Ascending aorta (tissue), 2 donors: ENCODE results near the gene ATOH8. TPM values are rescaled to one million over a fixed set of nuclear protein-coding genes. Genes with fewer than 3 reads are reported as not detected.
A peak's percentile ranks its signal among the peaks of the same experiment; 100 is the strongest.

ENCODE experiments used
- DNase-seq, 2 donors: peaks; one replicate each; pipeline ENCODE4 v3.0.0-alpha.2; 2019; ENCODE audit warnings: low spot score in 2 of 2
- H3K27ac ChIP-seq, 2 donors: fragments of 200-600 bp; sonication (generic); one replicate each; pipeline ENCODE4 v1.5.1; 2016 to 2017; ENCODE audit warnings: mild to moderate bottlenecking in 1 of 2
- H3K27me3 ChIP-seq: fragments of 200-600 bp; sonication (generic); one replicate; pipeline ENCODE4 v1.5.1; 2017
- H3K36me3 ChIP-seq, 2 donors: fragments of 200-600 bp; sonication (generic); one replicate each; pipeline ENCODE4 v1.5.1; 2016
- H3K4me1 ChIP-seq, 2 donors: fragments of 200-600 bp; sonication (generic); one replicate each; pipeline ENCODE4 v1.5.1; 2016 to 2017; ENCODE audit warnings: mild to moderate bottlenecking in 1 of 2
- H3K4me3 ChIP-seq, 2 donors: fragments of 200-600 bp; sonication (generic); one replicate each; pipeline ENCODE4 v1.5.1; 2016 to 2017; ENCODE audit warnings: mild to moderate bottlenecking in 1 of 2
- H3K9me3 ChIP-seq, 2 donors: fragments of 200-600 bp; sonication (generic); one replicate each; pipeline ENCODE4 v1.5.1; 2016
- intact Hi-C: fragments of 100-400 bp; cut with DNase I; formaldehyde crosslinking; loops from one replicate; pipeline ENCODE4 v1.15.1; 2023
- total RNA-seq: library from RNA; depleted of rRNA; stranded (reverse); fragments of >200 nt; gene quantifications from one replicate; pipeline ENCODE4 v1.1.0, GENCODE V29; 2016
- TF ChIP-seq, protein P1 (sequence below), 3 experiments: fragments of 200-600 bp in 2 of 3; fragments of 450-650 bp in 1 of 3; sonication (generic) in 2 of 3; IDR thresholded peaks; one replicate each; pipeline ENCODE4 v1.5.1; 2016 to 2019; ENCODE audit warnings: antibody characterized with exemption in 3 of 3, mild to moderate bottlenecking in 1 of 3, moderate library complexity in 1 of 3

ATOH8 gene
- total RNA-seq, 1 donor from 2014 or later, result 239 TPM

DNA sequence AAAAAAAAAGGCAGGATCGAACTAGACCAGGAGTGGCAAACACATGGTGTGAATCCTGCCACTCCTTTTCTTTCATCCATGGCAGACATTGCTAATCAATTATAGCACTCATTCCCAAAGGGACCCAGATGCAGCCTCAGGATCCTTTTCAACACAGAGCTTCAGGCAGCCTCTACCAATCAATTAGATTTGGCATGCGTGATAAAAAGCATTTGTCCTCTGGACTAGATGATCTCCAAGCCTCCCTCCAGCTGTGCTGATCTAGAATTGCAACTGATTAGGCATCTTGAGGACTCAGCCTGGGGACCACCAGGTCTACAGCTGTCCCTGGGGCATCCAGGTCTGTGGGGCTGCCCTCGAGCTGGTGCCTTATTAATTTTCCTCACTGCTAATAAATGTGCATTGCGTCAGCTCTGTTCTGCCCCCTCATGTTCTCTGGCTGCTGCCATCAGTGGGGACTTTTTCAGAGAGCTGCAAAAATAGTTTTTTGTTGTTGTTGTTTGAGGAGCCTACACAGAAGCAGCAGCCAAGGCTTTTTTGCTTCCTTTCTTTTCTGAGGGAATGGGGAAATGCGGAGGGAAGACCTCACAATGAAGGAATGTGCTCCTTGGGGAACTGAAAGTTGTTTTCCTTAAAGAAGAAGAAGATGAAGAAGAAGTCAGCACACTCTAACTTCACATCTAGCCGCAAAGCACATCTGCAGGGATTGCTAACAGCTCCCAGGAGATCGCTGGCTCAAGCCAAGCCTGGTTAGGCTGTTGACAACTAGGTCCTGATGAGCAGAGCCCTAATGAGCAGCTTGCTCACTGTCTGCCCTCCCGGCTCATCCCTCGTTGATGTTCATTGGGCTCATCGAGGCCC is 8.8 kb upstream of the ATOH8 start:
- Histone ChIP-seq H3K36me3 (no peaks in the 10 kb centered on the region), H3K4me1 (peaks cover 36 to 71% of the 10 kb centered on the region in 2 donors), H3K27me3 (no peaks in the 10 kb centered on the region), H3K4me3 (peak overlapping the region in 1 of 2 donors; percentile 32), H3K27ac (peak overlapping the region; percentile 97 to 98), H3K9me3 (no peaks in the 10 kb centered on the region)
- TF ChIP-seq, protein P1, sequence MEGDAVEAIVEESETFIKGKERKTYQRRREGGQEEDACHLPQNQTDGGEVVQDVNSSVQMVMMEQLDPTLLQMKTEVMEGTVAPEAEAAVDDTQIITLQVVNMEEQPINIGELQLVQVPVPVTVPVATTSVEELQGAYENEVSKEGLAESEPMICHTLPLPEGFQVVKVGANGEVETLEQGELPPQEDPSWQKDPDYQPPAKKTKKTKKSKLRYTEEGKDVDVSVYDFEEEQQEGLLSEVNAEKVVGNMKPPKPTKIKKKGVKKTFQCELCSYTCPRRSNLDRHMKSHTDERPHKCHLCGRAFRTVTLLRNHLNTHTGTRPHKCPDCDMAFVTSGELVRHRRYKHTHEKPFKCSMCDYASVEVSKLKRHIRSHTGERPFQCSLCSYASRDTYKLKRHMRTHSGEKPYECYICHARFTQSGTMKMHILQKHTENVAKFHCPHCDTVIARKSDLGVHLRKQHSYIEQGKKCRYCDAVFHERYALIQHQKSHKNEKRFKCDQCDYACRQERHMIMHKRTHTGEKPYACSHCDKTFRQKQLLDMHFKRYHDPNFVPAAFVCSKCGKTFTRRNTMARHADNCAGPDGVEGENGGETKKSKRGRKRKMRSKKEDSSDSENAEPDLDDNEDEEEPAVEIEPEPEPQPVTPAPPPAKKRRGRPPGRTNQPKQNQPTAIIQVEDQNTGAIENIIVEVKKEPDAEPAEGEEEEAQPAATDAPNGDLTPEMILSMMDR (IDR thresholded peaks at IDR 0.05), result no peak
- DNase-seq, result peak in 1 of 2 donors; percentile 87
- intact Hi-C loops, result loop anchor here (5.0 kb wide), 1 partner anchor 142 kb away; the partner anchor contains the start of gene ST3GAL5

DNA sequence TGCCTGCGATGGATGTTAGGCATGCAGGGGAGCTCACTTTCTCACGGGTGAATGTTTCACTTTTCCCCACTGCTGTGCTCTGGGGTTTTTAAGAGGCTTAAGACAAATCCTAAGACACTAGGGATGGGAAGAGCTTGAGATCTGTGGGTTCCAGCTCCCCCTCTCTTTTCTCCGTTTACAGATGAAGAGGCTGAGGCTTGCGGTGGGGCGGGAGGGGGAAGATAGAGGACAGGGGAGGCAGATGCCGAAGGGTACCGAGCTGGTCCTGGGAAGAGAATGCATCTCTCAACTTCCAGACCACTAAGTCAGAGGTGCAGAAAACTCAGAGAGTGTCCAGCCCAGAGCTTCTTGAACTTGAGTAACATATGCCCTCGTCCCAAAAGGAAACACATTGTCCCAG is 8.2 kb upstream of the ATOH8 start:
- Histone ChIP-seq H3K36me3 (no peaks in the 10 kb centered on the region), H3K4me3 (peak overlapping the region in 1 of 2 donors; percentile 32)

DNA sequence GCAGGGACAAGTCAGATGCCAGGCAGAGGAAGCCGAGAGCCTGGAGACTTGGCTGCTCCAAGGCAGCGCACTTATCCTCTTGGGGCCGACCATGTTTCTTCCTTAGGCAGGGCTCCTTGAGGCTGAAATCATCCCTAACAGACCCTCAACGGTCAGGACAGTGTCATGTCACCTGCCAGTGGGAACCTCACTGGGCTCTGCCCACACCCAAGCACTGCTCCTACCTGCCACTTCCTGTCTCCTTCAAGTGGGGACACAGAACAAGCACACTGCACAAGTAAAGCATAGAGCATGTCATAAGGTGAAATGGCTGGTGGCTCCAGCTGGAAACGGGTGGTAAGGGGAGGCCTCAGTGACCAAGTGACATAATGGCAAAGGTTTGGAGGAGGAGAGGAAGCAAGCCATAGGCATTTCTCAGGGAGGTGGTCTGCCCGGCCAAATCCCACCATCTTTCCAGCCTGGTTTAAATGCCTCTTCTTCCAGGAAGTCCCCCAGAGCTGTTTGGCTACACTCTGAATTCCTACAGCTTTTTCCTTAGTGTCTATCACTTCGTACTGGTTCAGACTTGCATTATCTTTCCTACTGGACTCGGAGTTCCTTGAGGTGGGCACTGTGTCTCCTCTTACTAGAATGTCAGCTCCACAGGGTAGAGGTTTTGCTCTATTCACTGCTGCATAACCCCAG is 7.3 kb upstream of the ATOH8 start:
- H3K4me3 ChIP-seq, result no peak overlapping the region
- DNase-seq, result no peak
- H3K36me3 ChIP-seq, result no peaks in the 10 kb centered on the region
- peaks cover 29 to 69% of the 10 kb centered on the region in 2 donors for H3K4me1 ChIP-seq
- TF ChIP-seq, protein P1 (IDR thresholded peaks at IDR 0.05), result no peak
- no peaks in the 10 kb centered on the region for H3K9me3 ChIP-seq
- intact Hi-C loops, result no loop called here
- H3K27ac ChIP-seq, result peak overlapping the region; percentile 97 to 98
- no peaks in the 10 kb centered on the region for H3K27me3 ChIP-seq

More for the DNA sequence above, 8.2 kb upstream of the ATOH8 start:
- Histone ChIP-seq H3K27me3 (no peaks in the 10 kb centered on the region), H3K9me3 (no peaks in the 10 kb centered on the region), H3K4me1 (peaks cover 34 to 69% of the 10 kb centered on the region in 2 donors), H3K27ac (peak overlapping the region; percentile 97 to 98)
- intact Hi-C loops, result no loop called here
- no peak for DNase-seq
- TF ChIP-seq, protein P1 (IDR thresholded peaks at IDR 0.05), result no peak

DNA sequence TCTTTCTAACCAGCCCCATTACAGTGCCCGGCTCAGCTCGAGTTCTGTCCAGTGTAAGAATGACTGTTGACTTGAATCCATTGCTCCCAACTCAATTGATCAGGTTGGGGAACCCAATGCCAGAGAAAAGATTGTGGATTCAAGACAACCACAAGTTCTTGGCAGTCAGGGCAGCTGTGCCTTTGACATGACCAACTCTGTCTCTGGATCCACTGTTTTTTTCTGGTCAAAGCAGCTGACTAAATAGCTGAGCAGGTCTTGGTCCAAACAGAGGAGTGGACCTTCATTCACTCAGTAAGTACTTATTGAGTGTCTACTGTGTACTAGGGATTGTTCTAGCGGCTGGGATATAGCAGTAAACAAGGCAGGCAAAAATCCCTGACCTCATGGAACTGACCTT is 6.3 kb upstream of the ATOH8 start:
- Histone ChIP-seq H3K9me3 (no peaks in the 10 kb centered on the region), H3K4me3 (no peak overlapping the region), H3K36me3 (no peaks in the 10 kb centered on the region), H3K4me1 (peaks cover 27 to 71% of the 10 kb centered on the region in 2 donors), H3K27ac (peak overlapping the region; percentile 97 to 98), H3K27me3 (no peaks in the 10 kb centered on the region)
- no peak for DNase-seq
- TF ChIP-seq, protein P1 (IDR thresholded peaks at IDR 0.05), result no peak
- intact Hi-C loops, result no loop called here

DNA sequence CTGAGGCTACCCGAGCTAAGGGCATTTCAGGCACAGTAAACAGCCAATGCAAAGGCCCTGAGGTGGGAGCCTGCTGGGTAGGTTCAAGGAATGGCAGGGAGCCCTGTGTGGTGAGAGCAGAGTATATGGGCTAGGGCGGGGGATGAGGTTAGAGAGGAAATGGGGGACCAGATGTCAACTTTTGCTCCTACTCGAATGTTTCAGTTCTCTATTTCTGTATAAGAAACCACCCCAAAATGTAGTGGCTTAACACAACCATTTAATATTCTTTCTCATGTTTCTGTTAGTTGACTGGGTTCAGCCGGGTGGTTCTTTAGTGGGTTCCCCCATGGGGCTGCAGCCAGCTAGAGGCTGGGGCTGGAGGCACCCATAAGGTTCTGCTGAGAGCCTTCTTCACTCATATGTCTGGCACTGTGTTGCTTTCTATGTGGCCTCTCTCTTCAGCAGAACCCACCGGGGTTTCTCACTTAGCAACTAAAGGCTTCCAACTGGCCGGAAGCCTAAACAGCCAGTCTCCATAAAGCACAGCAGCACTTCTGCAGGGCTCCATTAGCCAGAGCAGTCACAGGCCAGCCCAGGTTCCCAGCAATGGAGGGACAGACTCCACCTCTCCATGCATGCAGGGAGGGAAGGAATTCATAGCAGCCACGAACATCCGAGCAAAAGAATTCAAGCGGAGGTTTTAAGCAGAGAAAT is 5.6 kb upstream of the ATOH8 start:
- Histone ChIP-seq H3K4me1 (peaks cover 22 to 70% of the 10 kb centered on the region in 2 donors), H3K9me3 (no peaks in the 10 kb centered on the region), H3K36me3 (no peaks in the 10 kb centered on the region), H3K27ac (peak overlapping the region; percentile 97 to 98), H3K27me3 (no peaks in the 10 kb centered on the region), H3K4me3 (no peak overlapping the region)
- intact Hi-C loops, result no loop called here
- DNase-seq, result no peak
- TF ChIP-seq, protein P1 (IDR thresholded peaks at IDR 0.05), result no peak
